ENCODE measurements around the gene SERF1A. TPM values are rescaled to one million over a fixed set of nuclear protein-coding genes. Genes with fewer than 3 reads are reported as not detected.
A peak's percentile ranks its signal among the peaks of the same experiment; 100 is the strongest.
"Not testable (repeated sequence)": the region's sequence is repeated elsewhere in the genome, so short reads cannot be mapped to it uniquely, and the experiment has no call there.

SERF1A gene
- total and polyA plus RNA-seq, 2 of the 13 experiments (the other 11 are each of a cell fraction or from before 2014, with no cell fraction given), result 1.7 to 1.8 TPM

- H3K27ac ChIP-seq (ENCODE audit: extremely low read length, insufficient read depth, low read length); in situ Hi-C loops (cut with HindIII; ENCODE audit: extremely low pct_ligation_motif_present, low pct_unique_long_range_greater_than_20kb); H4K20me1 ChIP-seq (ENCODE audit: insufficient read depth, low read length); H3K4me3 ChIP-seq (replicated peaks in 1 of 3; ENCODE audit: insufficient read depth in 1 of 3, low read depth in 2 of 3, low read length in 3 of 3); CTCF ChIA-PET (ENCODE audit: low intra/inter-chr PET ratio, low total read pairs); H3K4me2 ChIP-seq (ENCODE audit: low read depth, low read length); H3K36me3 ChIP-seq (replicated peaks in 1 of 2; ENCODE audit: control insufficient read depth in 1 of 2, insufficient read depth in 2 of 2, low read length in 2 of 2); H3K9ac ChIP-seq (ENCODE audit: insufficient read depth, low read depth, low read length); H2AFZ ChIP-seq (ENCODE audit: low read length); DNase-seq (ENCODE audit: low spot score); POLR2A ChIA-PET; H3K27me3 ChIP-seq (ENCODE audit: control insufficient read depth in 1 of 2, insufficient read depth in 2 of 2, low read length in 2 of 2); H3K9me3 ChIP-seq (ENCODE audit: low read length); H3K4me1 ChIP-seq (ENCODE audit: insufficient read depth, low read length); BruUV-seq (replicated peaks); H3K79me2 ChIP-seq (ENCODE audit: insufficient read depth, low read length); intact Hi-C loops (cut with micrococcal nuclease; ENCODE audit: unreplicated experiment); ATAC-seq; FAIRE-seq: not testable (repeated sequence)
- no CpG with 5 or more reads among the region's 2 CpGs for WGBS (ENCODE audit: low lambda C conversion rate)
These were observed 4.4 kb upstream of the SERF1A start for GRCh38 chr5:70896076-70896475.

GRCh38 chr5:70901272-70901571, 753 bp downstream of the SERF1A start:
- H3K36me3 ChIP-seq (replicated peaks in 1 of 2; ENCODE audit: control insufficient read depth in 1 of 2, insufficient read depth in 2 of 2, low read length in 2 of 2); CTCF ChIA-PET (ENCODE audit: low intra/inter-chr PET ratio, low total read pairs); H3K79me2 ChIP-seq (ENCODE audit: insufficient read depth, low read length); H2AFZ ChIP-seq (ENCODE audit: low read length); H3K9ac ChIP-seq (ENCODE audit: insufficient read depth, low read depth, low read length); H3K27ac ChIP-seq (ENCODE audit: extremely low read length, insufficient read depth, low read length); intact Hi-C loops (cut with micrococcal nuclease; ENCODE audit: unreplicated experiment); H3K4me2 ChIP-seq (ENCODE audit: low read depth, low read length); in situ Hi-C loops (cut with HindIII; ENCODE audit: extremely low pct_ligation_motif_present, low pct_unique_long_range_greater_than_20kb); H3K9me3 ChIP-seq (ENCODE audit: low read length); H4K20me1 ChIP-seq (ENCODE audit: insufficient read depth, low read length); H3K4me1 ChIP-seq (ENCODE audit: insufficient read depth, low read length); H3K27me3 ChIP-seq (ENCODE audit: control insufficient read depth in 1 of 2, insufficient read depth in 2 of 2, low read length in 2 of 2); POLR2A ChIA-PET; H3K4me3 ChIP-seq (replicated peaks in 1 of 3; ENCODE audit: insufficient read depth in 1 of 3, low read depth in 2 of 3, low read length in 3 of 3); DNase-seq (ENCODE audit: low spot score): not testable (repeated sequence)
- no CpG with 5 or more reads among the region's 5 CpGs for WGBS (ENCODE audit: low lambda C conversion rate)
- BruUV-seq (replicated peaks), result TSS peak; percentile 79
- ATAC-seq (peak; percentile 67), FAIRE-seq (peak; percentile 43)

GRCh38 chr5:70906624-70907023, 6.2 kb downstream of the SERF1A start:
- H3K27me3 ChIP-seq (ENCODE audit: control insufficient read depth in 1 of 2, insufficient read depth in 2 of 2, low read length in 2 of 2); H3K9me3 ChIP-seq (ENCODE audit: low read length); DNase-seq (ENCODE audit: low spot score); H3K4me2 ChIP-seq (ENCODE audit: low read depth, low read length); BruUV-seq (replicated peaks); FAIRE-seq; H3K4me1 ChIP-seq (ENCODE audit: insufficient read depth, low read length); H3K4me3 ChIP-seq (replicated peaks in 1 of 3; ENCODE audit: insufficient read depth in 1 of 3, low read depth in 2 of 3, low read length in 3 of 3); CTCF ChIA-PET (ENCODE audit: low intra/inter-chr PET ratio, low total read pairs); H4K20me1 ChIP-seq (ENCODE audit: insufficient read depth, low read length); H3K9ac ChIP-seq (ENCODE audit: insufficient read depth, low read depth, low read length); H3K27ac ChIP-seq (ENCODE audit: extremely low read length, insufficient read depth, low read length); POLR2A ChIA-PET; H3K79me2 ChIP-seq (ENCODE audit: insufficient read depth, low read length); ATAC-seq; in situ Hi-C loops (cut with HindIII; ENCODE audit: extremely low pct_ligation_motif_present, low pct_unique_long_range_greater_than_20kb); H2AFZ ChIP-seq (ENCODE audit: low read length); H3K36me3 ChIP-seq (replicated peaks in 1 of 2; ENCODE audit: control insufficient read depth in 1 of 2, insufficient read depth in 2 of 2, low read length in 2 of 2); intact Hi-C loops (cut with micrococcal nuclease; ENCODE audit: unreplicated experiment): not testable (repeated sequence)
- no CpG with 5 or more reads among the region's 5 CpGs for WGBS (ENCODE audit: low lambda C conversion rate)

- POLR2A ChIA-PET; intact Hi-C loops (cut with micrococcal nuclease; ENCODE audit: unreplicated experiment); H3K4me1 ChIP-seq (ENCODE audit: insufficient read depth, low read length); DNase-seq (ENCODE audit: low spot score); CTCF ChIA-PET (ENCODE audit: low intra/inter-chr PET ratio, low total read pairs); H4K20me1 ChIP-seq (ENCODE audit: insufficient read depth, low read length); in situ Hi-C loops (cut with HindIII; ENCODE audit: extremely low pct_ligation_motif_present, low pct_unique_long_range_greater_than_20kb); H3K27me3 ChIP-seq (ENCODE audit: control insufficient read depth in 1 of 2, insufficient read depth in 2 of 2, low read length in 2 of 2); H3K4me2 ChIP-seq (ENCODE audit: low read depth, low read length); H3K27ac ChIP-seq (ENCODE audit: extremely low read length, insufficient read depth, low read length); H3K9me3 ChIP-seq (ENCODE audit: low read length); H3K36me3 ChIP-seq (replicated peaks in 1 of 2; ENCODE audit: control insufficient read depth in 1 of 2, insufficient read depth in 2 of 2, low read length in 2 of 2); H3K79me2 ChIP-seq (ENCODE audit: insufficient read depth, low read length); H2AFZ ChIP-seq (ENCODE audit: low read length); FAIRE-seq; BruUV-seq (replicated peaks); H3K9ac ChIP-seq (ENCODE audit: insufficient read depth, low read depth, low read length); H3K4me3 ChIP-seq (replicated peaks in 1 of 3; ENCODE audit: insufficient read depth in 1 of 3, low read depth in 2 of 3, low read length in 3 of 3): not testable (repeated sequence)
- ATAC-seq, result peak; percentile 43; the same call in 1 of the 3 replicates
These were observed 16.4 kb downstream of the SERF1A start for GRCh38 chr5:70916829-70917228.

GRCh38 chr5:70925211-70925562, 24.7 kb downstream of the SERF1A start:
- DNase-seq (ENCODE audit: low spot score); in situ Hi-C loops (cut with HindIII; ENCODE audit: extremely low pct_ligation_motif_present, low pct_unique_long_range_greater_than_20kb); FAIRE-seq; CTCF ChIA-PET (ENCODE audit: low intra/inter-chr PET ratio, low total read pairs); H3K27me3 ChIP-seq (ENCODE audit: control insufficient read depth in 1 of 2, insufficient read depth in 2 of 2, low read length in 2 of 2); H3K36me3 ChIP-seq (replicated peaks in 1 of 2; ENCODE audit: control insufficient read depth in 1 of 2, insufficient read depth in 2 of 2, low read length in 2 of 2); H3K79me2 ChIP-seq (ENCODE audit: insufficient read depth, low read length); H3K27ac ChIP-seq (ENCODE audit: extremely low read length, insufficient read depth, low read length); H3K9ac ChIP-seq (ENCODE audit: insufficient read depth, low read depth, low read length); H3K4me2 ChIP-seq (ENCODE audit: low read depth, low read length); H4K20me1 ChIP-seq (ENCODE audit: insufficient read depth, low read length); POLR2A ChIA-PET; H3K9me3 ChIP-seq (ENCODE audit: low read length); H3K4me1 ChIP-seq (ENCODE audit: insufficient read depth, low read length); H3K4me3 ChIP-seq (replicated peaks in 1 of 3; ENCODE audit: insufficient read depth in 1 of 3, low read depth in 2 of 3, low read length in 3 of 3); H2AFZ ChIP-seq (ENCODE audit: low read length); intact Hi-C loops (cut with micrococcal nuclease; ENCODE audit: unreplicated experiment); BruUV-seq (replicated peaks): not testable (repeated sequence)
- peak; percentile 46; the same call in 2 of the 3 replicates for ATAC-seq
- WGBS (ENCODE audit: low lambda C conversion rate), result no CpG with 5 or more reads among the region's 16 CpGs

Data from HepG2 (cell line).